H9 (cell line): ENCODE results near the gene TTC39C. TPM values are rescaled to one million over a fixed set of nuclear protein-coding genes. Genes with fewer than 3 reads are reported as not detected.
A peak's percentile ranks its signal among the peaks of the same experiment; 100 is the strongest.
"Not testable (repeated sequence)": the region's sequence is repeated elsewhere in the genome, so short reads cannot be mapped to it uniquely, and the experiment has no call there.

Source experiments
- DNase-seq: peaks from one replicate; pipeline ENCODE4 v3.0.0-alpha.2; 2017
- H2AFZ ChIP-seq: one replicate; pipeline ENCODE4 v1.6.1; 2013; ENCODE audit warnings: mild to moderate bottlenecking, low read length, control low read depth, moderate library complexity
- H2AK5ac ChIP-seq: 2 replicates; pipeline ENCODE4 v1.6.1; 2013; ENCODE audit warnings: low read length, control low read depth, mixed read lengths; ENCODE audit not compliant: insufficient read length
- H2BK120ac ChIP-seq: one replicate; pipeline ENCODE4 v1.6.1; 2013; ENCODE audit warnings: low read depth, mild to moderate bottlenecking, low read length, control low read depth, inconsistent platforms; ENCODE audit not compliant: poor library complexity, severe bottlenecking
- H2BK12ac ChIP-seq: 2 replicates; pipeline ENCODE4 v1.6.1; 2013; ENCODE audit warnings: low read length, control low read depth, mixed read lengths, low read depth; ENCODE audit not compliant: insufficient read length
- H2BK15ac ChIP-seq: 2 replicates; pipeline ENCODE4 v1.6.1; 2013; ENCODE audit warnings: low read depth, low read length, control low read depth
- H2BK20ac ChIP-seq: one replicate; pipeline ENCODE4 v1.6.1; 2013; ENCODE audit warnings: low read depth, mild to moderate bottlenecking, low read length, control low read depth, inconsistent platforms; ENCODE audit not compliant: poor library complexity, severe bottlenecking
- H2BK5ac ChIP-seq: 2 replicates; pipeline ENCODE4 v1.6.1; 2013; ENCODE audit warnings: low read length, control low read depth, mixed read lengths; ENCODE audit not compliant: insufficient read length
- H3K14ac ChIP-seq: 2 replicates; pipeline ENCODE4 v1.6.1; 2013; ENCODE audit warnings: low read length, control low read depth; ENCODE audit not compliant: insufficient read depth
- H3K18ac ChIP-seq: 2 replicates; pipeline ENCODE4 v1.6.1; 2013; ENCODE audit warnings: low read depth, mild to moderate bottlenecking, mixed read lengths, low read length, control low read depth; ENCODE audit not compliant: insufficient read length
- H3K23ac ChIP-seq: 2 replicates; pipeline ENCODE4 v1.6.1; 2013; ENCODE audit warnings: low read length, control low read depth, mixed read lengths, low read depth; ENCODE audit not compliant: insufficient read length
- H3K23me2 ChIP-seq: 2 replicates; pipeline ENCODE4 v1.6.1; 2013; ENCODE audit warnings: low read depth, mild to moderate bottlenecking, mixed read lengths, low read length, control low read depth; ENCODE audit not compliant: insufficient read length, poor library complexity, severe bottlenecking
- H3K27ac ChIP-seq: 2 replicates; pipeline ENCODE4 v1.5.1; 2013; ENCODE audit warnings: low read length, control low read depth, mixed read lengths, low read depth; ENCODE audit not compliant: insufficient read length
- H3K27me3 ChIP-seq: 2 replicates; pipeline ENCODE4 v1.6.1; 2013; ENCODE audit warnings: low read length, control low read depth, inconsistent platforms; ENCODE audit not compliant: insufficient read depth
- H3K4ac ChIP-seq: 2 replicates; pipeline ENCODE4 v1.6.1; 2013; ENCODE audit warnings: low read depth, mild to moderate bottlenecking, control low read depth, inconsistent platforms, low read length, moderate library complexity
- H3K4me1 ChIP-seq: 2 replicates; pipeline ENCODE4 v1.6.1; 2013; ENCODE audit warnings: low read length, control low read depth, inconsistent platforms; ENCODE audit not compliant: insufficient read depth
- H3K4me2 ChIP-seq: 2 replicates; pipeline ENCODE4 v1.6.1; 2013; ENCODE audit warnings: low read length, control low read depth, mixed read lengths; ENCODE audit not compliant: insufficient read length, insufficient read depth
- H3K56ac ChIP-seq: 2 replicates; pipeline ENCODE4 v1.6.1; 2013; ENCODE audit warnings: low read depth, mild to moderate bottlenecking, mixed read lengths, low read length, control low read depth; ENCODE audit not compliant: insufficient read length
- H3K79me1 ChIP-seq: 2 replicates; pipeline ENCODE4 v1.6.1; 2013; ENCODE audit warnings: low read depth, mild to moderate bottlenecking, moderate library complexity, low read length, control low read depth, inconsistent platforms; ENCODE audit not compliant: insufficient read depth, poor library complexity, severe bottlenecking
- H3K79me2 ChIP-seq: 2 replicates; pipeline ENCODE4 v1.6.1; 2013; ENCODE audit warnings: low read length, control low read depth, inconsistent platforms; ENCODE audit not compliant: insufficient read depth
- H3K9ac ChIP-seq: 2 replicates; pipeline ENCODE4 v1.6.1; 2013; ENCODE audit warnings: low read length, control low read depth, mixed read lengths; ENCODE audit not compliant: insufficient read length; ENCODE audit errors: extremely low read depth
- H3K9me3 ChIP-seq: one replicate; pipeline ENCODE4 v1.6.1; 2013; ENCODE audit warnings: low read depth, low read length, inconsistent platforms; ENCODE audit not compliant: control insufficient read depth
- H3T11ph ChIP-seq: one replicate; pipeline ENCODE4 v1.6.1; 2013; ENCODE audit warnings: mild to moderate bottlenecking, low read length, control low read depth, inconsistent platforms
- H4K20me1 ChIP-seq: one replicate; pipeline ENCODE4 v1.6.1; 2013; ENCODE audit not compliant: control insufficient read depth, insufficient read length, insufficient read depth
- H4K5ac ChIP-seq: 2 replicates; pipeline ENCODE4 v1.6.1; 2013; ENCODE audit warnings: low read depth, mild to moderate bottlenecking, mixed read lengths, low read length, control low read depth; ENCODE audit not compliant: insufficient read length
- H4K8ac ChIP-seq: replicated peaks from 2 replicates; pipeline ENCODE4 v1.6.1; 2013; ENCODE audit warnings: low read length, control low read depth, mixed read lengths, low read depth; ENCODE audit not compliant: insufficient read length
- H4K91ac ChIP-seq: 2 replicates; pipeline ENCODE4 v1.6.1; 2013; ENCODE audit warnings: low read depth, mild to moderate bottlenecking, moderate library complexity, mixed read lengths, low read length, control low read depth; ENCODE audit not compliant: insufficient read length
- H3K27ac Mint-ChIP-seq, 3 experiments: 2 replicates in 2 of 3; 3 replicates in 1 of 3; pipeline ENCODE4 v1.8.0; 2020 to 2021; ENCODE audit warnings: mixed read lengths in 3 of 3, mild to moderate bottlenecking in 1 of 3, moderate library complexity in 1 of 3
- H3K27me3 Mint-ChIP-seq: 2 replicates; pipeline ENCODE4 v1.8.0; 2021; ENCODE audit warnings: low read depth, mild to moderate bottlenecking, moderate library complexity, mixed read lengths
- H3K36me3 Mint-ChIP-seq, 3 experiments: 2 replicates in 2 of 3; 3 replicates in 1 of 3; pipeline ENCODE4 v1.8.0; 2020 to 2021; ENCODE audit warnings: low read depth in 3 of 3, mixed read lengths in 3 of 3; ENCODE audit not compliant: insufficient read depth in 1 of 3
- H3K4me1 Mint-ChIP-seq, 2 experiments: 2 replicates each; pipeline ENCODE4 v1.8.0; 2020; ENCODE audit warnings: mixed read lengths in 2 of 2
- H3K4me3 Mint-ChIP-seq, 2 experiments: 2 replicates in 1 of 2; 3 replicates in 1 of 2; pipeline ENCODE4 v1.8.0; 2020 to 2021; ENCODE audit warnings: mild to moderate bottlenecking in 2 of 2, mixed read lengths in 2 of 2, moderate library complexity in 1 of 2
- H3K9me3 Mint-ChIP-seq, 2 experiments: 2 replicates in 1 of 2; 3 replicates in 1 of 2; pipeline ENCODE4 v1.8.0; 2020; ENCODE audit warnings: mild to moderate bottlenecking in 2 of 2, mixed read lengths in 2 of 2, moderate library complexity in 1 of 2
- CTCF ChIP-seq: fragments of 200-600 bp; sonication (generic); conservative IDR thresholded peaks from 3 replicates; pipeline ENCODE4 v1.8.0; 2021; ENCODE audit warnings: antibody characterized with exemption, mild to moderate bottlenecking
- WGBS: extraction: QIAGEN DNeasy Blood & Tissue Kit; methylation state at CpG from one replicate; pipeline ENCODE4 v1.1.7; 2013; ENCODE audit warnings: missing lambda C conversion rate, low lambda C conversion rate, mixed read lengths; ENCODE audit not compliant: insufficient read length; ENCODE audit errors: extremely low coverage; 5-methylcytosine and 5-hydroxymethylcytosine counted together
- total RNA-seq: library from RNA; stranded (reverse); gene quantifications from 2 replicates; pipeline ENCODE4 v1.2.1, GENCODE V29; 2021

Gene TTC39C
- total RNA-seq, 1 experiment from 2014 or later, result 18.0 TPM

DNA sequence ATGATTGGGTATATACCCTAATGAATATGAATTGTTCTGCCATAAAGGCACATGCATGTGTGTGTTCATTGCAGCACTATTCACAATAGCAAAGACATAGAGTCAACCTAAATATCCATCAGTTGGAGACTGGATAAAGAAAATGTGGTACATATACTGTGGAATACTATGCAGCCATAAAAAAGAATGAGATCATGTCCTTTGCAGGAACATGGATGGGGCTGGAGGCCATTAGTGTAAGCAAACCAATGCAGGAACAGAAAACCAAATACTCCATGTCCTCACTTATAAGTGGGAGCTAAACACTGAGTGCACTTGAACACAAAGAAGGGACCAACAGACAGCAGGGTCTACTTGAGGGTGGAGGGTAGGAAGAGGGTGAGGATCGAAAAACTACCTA is 43.2 kb downstream of the TTC39C start:
- H3K18ac ChIP-seq, result no peak overlapping the region
- H3K4me3 Mint-ChIP-seq, result no peak overlapping the region
- no peak overlapping the region for H3K9ac ChIP-seq
- H4K5ac ChIP-seq, result no peak overlapping the region
- H4K8ac ChIP-seq, result no peak overlapping the region
- H3K79me2 ChIP-seq, result peaks cover 9% of the 10 kb centered on the region; the same call in 1 of the 2 replicates
- H2BK5ac ChIP-seq, result no peak overlapping the region
- H3K4ac ChIP-seq, result no peak overlapping the region
- H3K79me1 ChIP-seq, result peaks cover 3% of the 10 kb centered on the region
- no peak overlapping the region for H3T11ph ChIP-seq
- no peaks in the 10 kb centered on the region for H3K27me3 Mint-ChIP-seq
- no peak overlapping the region for H2BK120ac ChIP-seq
- no peak overlapping the region for H3K4me2 ChIP-seq
- H2AFZ ChIP-seq, result no peak overlapping the region
- peaks cover 2% of the 10 kb centered on the region for H4K20me1 ChIP-seq
- peaks cover 0 to 4% (median 0%) of the 10 kb centered on the region in 3 experiments; a peak in 3 of 7 replicates for H3K36me3 Mint-ChIP-seq
- H3K56ac ChIP-seq, result no peak overlapping the region
- no peak overlapping the region for H2BK20ac ChIP-seq
- no CpG with 5 or more reads among the region's 1 CpG for WGBS
- H3K4me1 Mint-ChIP-seq, result peaks cover 13 to 22% of the 10 kb centered on the region in 2 experiments
- H2BK15ac ChIP-seq, result no peak overlapping the region
- no peak overlapping the region for H2BK12ac ChIP-seq
- no peak overlapping the region for H4K91ac ChIP-seq
- no peaks in the 10 kb centered on the region for H3K9me3 ChIP-seq
- H3K27me3 ChIP-seq, result no peaks in the 10 kb centered on the region
- TF ChIP-seq CTCF, result no peak
- no peak overlapping the region for H3K23ac ChIP-seq
- peaks cover 0 to 3% of the 10 kb centered on the region in 2 experiments; a peak in 1 of 5 replicates for H3K9me3 Mint-ChIP-seq
- no peaks in the 10 kb centered on the region for H3K23me2 ChIP-seq
- H3K14ac ChIP-seq, result no peak overlapping the region
- H3K27ac ChIP-seq, result no peak overlapping the region
- no peak overlapping the region for H2AK5ac ChIP-seq
- peaks cover 3% of the 10 kb centered on the region; the same call in 1 of the 2 replicates for H3K4me1 ChIP-seq
- no peak overlapping the region for H3K27ac Mint-ChIP-seq
- no peak for DNase-seq

DNA sequence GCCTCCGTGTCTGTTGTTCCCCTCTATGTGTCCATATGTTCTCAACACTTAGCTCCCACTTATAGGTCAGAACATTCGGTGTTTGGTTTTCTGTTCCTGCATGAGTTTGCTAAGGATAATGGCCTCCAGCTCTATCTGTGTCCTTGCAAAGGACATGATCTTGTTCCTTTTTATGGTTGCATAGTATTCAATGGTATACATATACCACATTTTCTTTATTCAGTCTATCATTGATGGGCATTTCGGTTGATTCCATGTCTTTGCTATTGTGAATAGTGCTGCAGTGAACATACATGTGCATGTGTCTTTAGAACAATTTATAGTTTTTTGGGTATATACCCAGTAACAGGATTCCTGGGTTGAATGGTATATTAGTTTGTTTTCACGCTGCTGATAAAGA is 44.8 kb downstream of the TTC39C start:
- not testable (repeated sequence) for H3K4ac ChIP-seq, H2BK12ac ChIP-seq, H3K4me3 Mint-ChIP-seq, H2BK15ac ChIP-seq, H3K23ac ChIP-seq, H4K8ac ChIP-seq, H2AK5ac ChIP-seq, H2BK5ac ChIP-seq, H4K91ac ChIP-seq, H3K18ac ChIP-seq, H4K20me1 ChIP-seq, H3K36me3 Mint-ChIP-seq, H3K9ac ChIP-seq, H3K9me3 Mint-ChIP-seq, H3K27ac ChIP-seq, H3K56ac ChIP-seq, H4K5ac ChIP-seq, H3K23me2 ChIP-seq, H3K14ac ChIP-seq, H3K79me2 ChIP-seq, H3K9me3 ChIP-seq, H2BK20ac ChIP-seq, H3K4me1 ChIP-seq, H3K27me3 Mint-ChIP-seq, H2AFZ ChIP-seq, H3K27me3 ChIP-seq, H3K4me2 ChIP-seq, H2BK120ac ChIP-seq, DNase-seq, H3K27ac Mint-ChIP-seq, H3K79me1 ChIP-seq
- WGBS, result no CpG with 5 or more reads among the region's 4 CpGs
- H3K4me1 Mint-ChIP-seq, result peaks cover 13 to 17% of the 10 kb centered on the region in 2 experiments
- peak overlapping the region; percentile 36 for H3T11ph ChIP-seq
